Ovary (tissue), 9 donors: ENCODE results near the gene SLA2. TPM values are rescaled to one million over a fixed set of nuclear protein-coding genes. Genes with fewer than 3 reads are reported as not detected.
A peak's percentile ranks its signal among the peaks of the same experiment; 100 is the strongest.

Experiments used
- DNase-seq, 5 donors: peaks; one replicate each; pipeline ENCODE4 v3.0.0-alpha.2; 2019 to 2020
- H3K27ac ChIP-seq, 2 donors: fragments of 200-600 bp; one replicate each; pipeline versions ENCODE4 v1.5.1 to v1.8.0; 2019 to 2022
- H3K27me3 ChIP-seq: fragments of 200-600 bp; one replicate; pipeline ENCODE4 v1.8.0; 2022
- H3K36me3 ChIP-seq: fragments of 200-600 bp; sonication (generic); one replicate; pipeline ENCODE4 v1.5.1; 2019
- H3K4me1 ChIP-seq: one replicate; pipeline ENCODE4 v1.8.1; 2013; ENCODE audit warnings: mild to moderate bottlenecking, moderate library complexity; ENCODE audit not compliant: insufficient read depth
- H3K4me3 ChIP-seq: fragments of 200-600 bp; sonication (generic); one replicate; pipeline ENCODE4 v1.5.1; 2017
- H3K9me3 ChIP-seq, 2 donors: fragments of 200-600 bp in 1 of 2; sonication (generic) in 1 of 2; one replicate each; pipeline versions ENCODE4 v1.5.1 to v1.8.1; 2013 to 2019; ENCODE audit warnings: mild to moderate bottlenecking in 1 of 2, moderate library complexity in 1 of 2
- CTCF ChIP-seq, 3 donors: fragments of 450-650 bp in 2 of 3; fragments of 200-600 bp in 1 of 3; IDR thresholded peaks; one replicate each; pipeline versions ENCODE4 v1.5.1 to v1.8.0; 2016 to 2022; ENCODE audit warnings: antibody characterized with exemption in 3 of 3, mild to moderate bottlenecking in 1 of 3
- EP300 ChIP-seq: sonication (generic); formaldehyde crosslinking; IDR thresholded peaks from one replicate; pipeline ENCODE4 v1.6.1; 2017; ENCODE audit warnings: antibody characterized with exemption
- POLR2A ChIP-seq: fragments of 450-650 bp; IDR thresholded peaks from one replicate; pipeline ENCODE4 v1.6.1; 2017; ENCODE audit warnings: antibody characterized with exemption, mild to moderate bottlenecking, moderate library complexity
- WGBS, 3 donors: extraction: QIAGEN DNeasy Blood & Tissue Kit in 1 of 3; methylation state at CpG; one replicate each; pipeline versions ENCODE4 v1.1.5 to v1.1.7; 2013 to 2017; 5-methylcytosine and 5-hydroxymethylcytosine counted together
- intact Hi-C, 4 donors: fragments of 100-400 bp; cut with DNase I; formaldehyde crosslinking; loops; one replicate each; pipeline versions ENCODE4 v1.11.0 to v1.15.1; 2022 to 2023
- polyA plus RNA-seq, 2 donors: library from polyadenylated mRNA; stranded (reverse); fragments of 200-250 nt in 1 of 2; fragments of 350-450 nt in 1 of 2; fragmentation: Illumina TruSeq in 1 of 2; extraction: RNeasy Lipid Tissue Mini Kit (QIAGEN cat#74804) in 1 of 2; gene quantifications; one replicate each; pipeline ENCODE4 v1.2.3, GENCODE V29; 2013 to 2014
- total RNA-seq, 7 donors: library from RNA; depleted of rRNA in 2 of 7; stranded (reverse); fragments of >200 nt in 2 of 7; fragmentation: NEBNext Ultra II Directional in 3 of 7; extraction: Animal tissue kit (Norgen Biotek cat#: 25700) in 3 of 7; gene quantifications; one replicate each; pipeline versions ENCODE4 v1.1.0 to v1.2.4, GENCODE V29; 2016 to 2023
- donor health status: DM: no; HTN: no; CAD: no; lungs with moderate emphysema.
- donor health status: DM: no; HTN: no; CAD: no.
- donor health status: Bipolar disorder and iron deficiency.
- donor health status: DM: yes; HTN: yes; CAD: no.
- donor health status: DM: no; HTN: no; CAD: no.
- donor health status: DM: yes; HTN: yes; CAD: no.

SLA2 gene
- total and polyA plus RNA-seq, 9 donors, result 0.10 to 1.1 (median 0.29) TPM; not detected in 1

GRCh38 chr20:36653456-36653855, 7.5 kb upstream of the SLA2 start:
- Histone ChIP-seq H3K27ac (no peak overlapping the region), H3K4me3 (no peak overlapping the region), H3K36me3 (no peaks in the 10 kb centered on the region), H3K4me1 (no peaks in the 10 kb centered on the region), H3K9me3 (no peaks in the 10 kb centered on the region), H3K27me3 (no peaks in the 10 kb centered on the region)
- DNase-seq, result no peak
- WGBS, 3 donors, result 89 to 93% (median 90%) methylated on average over 9 of the region's 9 CpGs
- intact Hi-C loops, result no loop called here
- no peak for TF ChIP-seq EP300
- no peak for TF ChIP-seq POLR2A
- TF ChIP-seq CTCF (IDR thresholded peaks at IDR 0.05), result no peak

GRCh38 chr20:36647196-36648121, 1.5 kb upstream of the SLA2 start:
- no peak for TF ChIP-seq EP300
- no peak for TF ChIP-seq POLR2A
- no peak for TF ChIP-seq CTCF (IDR thresholded peaks at IDR 0.05)
- intact Hi-C loops, result no loop called here
- WGBS, 3 donors, result 51 to 62% (median 61%) methylated on average over 8 of the region's 8 CpGs

GRCh38 chr20:36646678-36647077, 682 bp upstream of the SLA2 start:
- peak in 1 of 5 donors; percentile 7 for DNase-seq
- Histone ChIP-seq H3K27me3 (no peaks in the 10 kb centered on the region), H3K9me3 (no peaks in the 10 kb centered on the region), H3K36me3 (no peaks in the 10 kb centered on the region), H3K4me3 (no peak overlapping the region), H3K27ac (no peak overlapping the region), H3K4me1 (no peaks in the 10 kb centered on the region)
- TF ChIP-seq POLR2A, result no peak
- 87 to 91% (median 90%) methylated on average over 3 of the region's 3 CpGs for WGBS, 3 donors
- intact Hi-C loops, result no loop called here

More at GRCh38 chr20:36647196-36648121, 1.5 kb upstream of the SLA2 start:
- H3K9me3 ChIP-seq, result no peaks in the 10 kb centered on the region
- peak in 1 of 5 donors; percentile 14 for DNase-seq
- H3K36me3 ChIP-seq, result no peaks in the 10 kb centered on the region
- no peaks in the 10 kb centered on the region for H3K4me1 ChIP-seq
- H3K27ac ChIP-seq, result no peak overlapping the region
- no peaks in the 10 kb centered on the region for H3K27me3 ChIP-seq
- H3K4me3 ChIP-seq, result no peak overlapping the region

GRCh38 chr20:36645353-36645752, 643 bp downstream of the SLA2 start:
- H3K4me3 ChIP-seq, result no peak overlapping the region
- no peaks in the 10 kb centered on the region for H3K9me3 ChIP-seq
- intact Hi-C loops, result no loop called here
- 86 to 90% (median 89%) methylated on average over 7 of the region's 7 CpGs for WGBS, 3 donors
- no peaks in the 10 kb centered on the region for H3K36me3 ChIP-seq
- DNase-seq, result peak in 1 of 5 donors; percentile 13
- no peak overlapping the region for H3K27ac ChIP-seq
- no peak for TF ChIP-seq EP300
- TF ChIP-seq CTCF (IDR thresholded peaks at IDR 0.05), result no peak
- TF ChIP-seq POLR2A, result no peak
- no peaks in the 10 kb centered on the region for H3K4me1 ChIP-seq
- H3K27me3 ChIP-seq, result no peaks in the 10 kb centered on the region

GRCh38 chr20:36644706-36645095, 1.3 kb downstream of the SLA2 start:
- DNase-seq, result no peak
- Histone ChIP-seq H3K4me3 (no peak overlapping the region), H3K4me1 (no peaks in the 10 kb centered on the region), H3K9me3 (no peaks in the 10 kb centered on the region), H3K27ac (no peak overlapping the region), H3K27me3 (no peaks in the 10 kb centered on the region), H3K36me3 (no peaks in the 10 kb centered on the region)
- no peak for TF ChIP-seq CTCF (IDR thresholded peaks at IDR 0.05)
- TF ChIP-seq POLR2A, result no peak
- no peak for TF ChIP-seq EP300
- 51 to 72% (median 70%) methylated on average over 7 of the region's 7 CpGs for WGBS, 3 donors
- intact Hi-C loops, result no loop called here
